Colonic mucosa (tissue), 4 donors: Measurements from ENCODE around the gene IGHMBP2. TPM values are rescaled to one million over a fixed set of nuclear protein-coding genes. Genes with fewer than 3 reads are reported as not detected.

Experiments
- DNase-seq: peaks from one replicate; pipeline ENCODE4 v3.0.0-alpha.2; 2020
- H3K27ac ChIP-seq: fragments of 200-600 bp; one replicate; pipeline ENCODE4 v1.8.0; 2021
- H3K27me3 ChIP-seq: fragments of 200-600 bp; one replicate; pipeline ENCODE4 v1.8.0; 2021
- H3K36me3 ChIP-seq: fragments of 200-600 bp; one replicate; pipeline ENCODE4 v1.8.0; 2021
- H3K4me1 ChIP-seq: fragments of 200-600 bp; one replicate; pipeline ENCODE4 v1.8.0; 2021; ENCODE audit warnings: mild to moderate bottlenecking
- H3K4me3 ChIP-seq: fragments of 200-600 bp; one replicate; pipeline ENCODE4 v1.8.0; 2021
- H3K9ac ChIP-seq, 2 donors: one replicate each; pipeline ENCODE4 v1.7.0; 2013; ENCODE audit warnings: control low read depth in 2 of 2, low read depth in 2 of 2, low read length in 2 of 2
- H3K9me3 ChIP-seq: fragments of 200-600 bp; one replicate; pipeline ENCODE4 v1.8.0; 2021
- CTCF ChIP-seq: fragments of 200-600 bp; IDR thresholded peaks from one replicate; pipeline ENCODE4 v1.8.0; 2022; ENCODE audit warnings: antibody characterized with exemption, mild to moderate bottlenecking
- intact Hi-C: fragments of 100-400 bp; cut with DNase I; formaldehyde crosslinking; loops from one replicate; pipeline ENCODE4 v1.14.1; 2022
- total RNA-seq, 2 donors: library from RNA; stranded (reverse); fragmentation: NEBNext Ultra II Directional in 1 of 2; extraction: Animal tissue kit (Norgen Biotek cat#: 25700) in 1 of 2; gene quantifications; one replicate each; pipeline ENCODE4 v1.2.1, GENCODE V29; 2021
- donor health status: healthy.
- donor health status: DM: no; HTN: no; CAD: no.
- donor health status: DM: no; HTN: no; CAD: no.

Gene IGHMBP2
- total RNA-seq, 2 donors from 2014 or later, result 16.6 to 20.4 TPM

- DNase-seq, result no peak
- intact Hi-C loops, result no loop called here
- no peaks in the 10 kb centered on the region for H3K4me1 ChIP-seq
These were observed 26.2 kb downstream of the IGHMBP2 start for GRCh38 chr11:68929706-68930570.

GRCh38 chr11:68930991-68931855 lies 27.5 kb downstream of the IGHMBP2 start:
- Histone ChIP-seq H3K4me3 (no peak overlapping the region), H3K9me3 (no peaks in the 10 kb centered on the region), H3K27ac (no peak overlapping the region), H3K36me3 (peaks cover 15% of the 10 kb centered on the region), H3K27me3 (no peaks in the 10 kb centered on the region), H3K9ac (no peak overlapping the region), H3K4me1 (no peaks in the 10 kb centered on the region)
- DNase-seq, result no peak
- no peak for TF ChIP-seq CTCF
- intact Hi-C loops, result no loop called here

More at GRCh38 chr11:68929706-68930570, 26.2 kb downstream of the IGHMBP2 start:
- Histone ChIP-seq H3K9me3 (no peaks in the 10 kb centered on the region), H3K9ac (no peak overlapping the region), H3K36me3 (peaks cover 18% of the 10 kb centered on the region), H3K4me3 (no peak overlapping the region), H3K27me3 (no peaks in the 10 kb centered on the region), H3K27ac (no peak overlapping the region)
- no peak for TF ChIP-seq CTCF

GRCh38 chr11:68931911-68932310 lies 28.2 kb downstream of the IGHMBP2 start:
- Histone ChIP-seq H3K4me3 (no peak overlapping the region), H3K4me1 (no peaks in the 10 kb centered on the region), H3K27ac (no peak overlapping the region), H3K36me3 (peaks cover 16% of the 10 kb centered on the region), H3K27me3 (no peaks in the 10 kb centered on the region), H3K9me3 (no peaks in the 10 kb centered on the region), H3K9ac (no peak overlapping the region)
- no peak for TF ChIP-seq CTCF
- no peak for DNase-seq
- intact Hi-C loops, result no loop called here

- H3K27me3 ChIP-seq, result no peaks in the 10 kb centered on the region
- H3K27ac ChIP-seq, result no peak overlapping the region
- TF ChIP-seq CTCF, result no peak
- H3K4me3 ChIP-seq, result no peak overlapping the region
- intact Hi-C loops, result no loop called here
- no peak overlapping the region for H3K9ac ChIP-seq
- no peaks in the 10 kb centered on the region for H3K9me3 ChIP-seq
- DNase-seq, result no peak
- H3K4me1 ChIP-seq, result no peaks in the 10 kb centered on the region
- peaks cover 20% of the 10 kb centered on the region for H3K36me3 ChIP-seq
These were observed 28.7 kb downstream of the IGHMBP2 start for GRCh38 chr11:68932358-68932757.

- H3K4me3 ChIP-seq, result no peak overlapping the region
- intact Hi-C loops, result no loop called here
- no peak overlapping the region for H3K9ac ChIP-seq
- H3K27ac ChIP-seq, result no peak overlapping the region
- peaks cover 24% of the 10 kb centered on the region for H3K36me3 ChIP-seq
- no peaks in the 10 kb centered on the region for H3K4me1 ChIP-seq
- no peak for DNase-seq
- no peaks in the 10 kb centered on the region for H3K9me3 ChIP-seq
- H3K27me3 ChIP-seq, result no peaks in the 10 kb centered on the region
- no peak for TF ChIP-seq CTCF
These were observed 29.4 kb downstream of the IGHMBP2 start for GRCh38 chr11:68932933-68933577.
